ENCODE results near the gene ADARB2. TPM values are rescaled to one million over a fixed set of nuclear protein-coding genes. Genes with fewer than 3 reads are reported as not detected.
"Not testable (repeated sequence)": the region's sequence is repeated elsewhere in the genome, so short reads cannot be mapped to it uniquely, and the experiment has no call there.

ADARB2 gene
- polyA plus RNA-seq, 1 of the 3 experiments (the other 2 are of a cell fraction) = not detected

- TF ChIP-seq, protein P1, sequence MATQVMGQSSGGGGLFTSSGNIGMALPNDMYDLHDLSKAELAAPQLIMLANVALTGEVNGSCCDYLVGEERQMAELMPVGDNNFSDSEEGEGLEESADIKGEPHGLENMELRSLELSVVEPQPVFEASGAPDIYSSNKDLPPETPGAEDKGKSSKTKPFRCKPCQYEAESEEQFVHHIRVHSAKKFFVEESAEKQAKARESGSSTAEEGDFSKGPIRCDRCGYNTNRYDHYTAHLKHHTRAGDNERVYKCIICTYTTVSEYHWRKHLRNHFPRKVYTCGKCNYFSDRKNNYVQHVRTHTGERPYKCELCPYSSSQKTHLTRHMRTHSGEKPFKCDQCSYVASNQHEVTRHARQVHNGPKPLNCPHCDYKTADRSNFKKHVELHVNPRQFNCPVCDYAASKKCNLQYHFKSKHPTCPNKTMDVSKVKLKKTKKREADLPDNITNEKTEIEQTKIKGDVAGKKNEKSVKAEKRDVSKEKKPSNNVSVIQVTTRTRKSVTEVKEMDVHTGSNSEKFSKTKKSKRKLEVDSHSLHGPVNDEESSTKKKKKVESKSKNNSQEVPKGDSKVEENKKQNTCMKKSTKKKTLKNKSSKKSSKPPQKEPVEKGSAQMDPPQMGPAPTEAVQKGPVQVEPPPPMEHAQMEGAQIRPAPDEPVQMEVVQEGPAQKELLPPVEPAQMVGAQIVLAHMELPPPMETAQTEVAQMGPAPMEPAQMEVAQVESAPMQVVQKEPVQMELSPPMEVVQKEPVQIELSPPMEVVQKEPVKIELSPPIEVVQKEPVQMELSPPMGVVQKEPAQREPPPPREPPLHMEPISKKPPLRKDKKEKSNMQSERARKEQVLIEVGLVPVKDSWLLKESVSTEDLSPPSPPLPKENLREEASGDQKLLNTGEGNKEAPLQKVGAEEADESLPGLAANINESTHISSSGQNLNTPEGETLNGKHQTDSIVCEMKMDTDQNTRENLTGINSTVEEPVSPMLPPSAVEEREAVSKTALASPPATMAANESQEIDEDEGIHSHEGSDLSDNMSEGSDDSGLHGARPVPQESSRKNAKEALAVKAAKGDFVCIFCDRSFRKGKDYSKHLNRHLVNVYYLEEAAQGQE (IDR thresholded peaks at IDR 0.05; ENCODE audit: low read depth, low read length) = no peak
- TF ChIP-seq CHD2 (IDR thresholded peaks at IDR 0.05; ENCODE audit: low read length, partially characterized antibody) (no peak), TCF12 (IDR thresholded peaks at IDR 0.05) (no peak), FOXM1 (IDR thresholded peaks at IDR 0.05; ENCODE audit: low read depth) (no peak), EP300 (IDR thresholded peaks at IDR 0.05; ENCODE audit: borderline replicate concordance in 1 of 2, low read depth in 1 of 2, low read length in 1 of 2) (no peak)
These were observed 305.2 kb downstream of the ADARB2 start (continued) for GRCh38 chr10:1432161-1432560.

DNA sequence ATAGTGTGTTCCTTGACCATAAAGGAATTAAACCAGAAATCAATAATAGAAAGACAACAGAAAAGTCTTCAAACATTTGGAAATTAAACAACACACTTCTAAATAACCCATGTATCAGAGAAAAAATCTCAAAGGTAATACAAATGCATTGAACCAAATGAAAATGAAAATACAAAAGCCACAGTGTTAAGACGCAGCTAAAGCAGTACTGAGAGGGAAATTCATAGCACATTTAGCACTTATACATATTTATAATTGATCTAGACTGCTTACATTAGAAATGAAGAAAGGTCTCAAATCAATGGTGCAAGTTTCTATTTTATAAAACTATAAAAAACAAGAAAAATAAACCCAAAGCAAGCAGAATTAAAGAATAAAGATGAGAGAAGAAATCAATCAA is 306.1 kb downstream of the ADARB2 start:
- 10% methylated on average over 1 of the region's 1 CpG for WGBS (ENCODE audit: low lambda C conversion rate)
- ChIA-PET CTCF (interaction anchor here (1.7 kb wide), 1 partner anchor 103 kb away, joined by 3 read pairs; no protein-coding TSS in a partner anchor), POLR2A (no interaction called here)
- TF ChIP-seq, protein P2, sequence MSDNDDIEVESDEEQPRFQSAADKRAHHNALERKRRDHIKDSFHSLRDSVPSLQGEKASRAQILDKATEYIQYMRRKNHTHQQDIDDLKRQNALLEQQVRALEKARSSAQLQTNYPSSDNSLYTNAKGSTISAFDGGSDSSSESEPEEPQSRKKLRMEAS (IDR thresholded peaks at IDR 0.05; ENCODE audit: low read depth) = no peak
- no peak for TF ChIP-seq RCOR1 (IDR thresholded peaks at IDR 0.05; ENCODE audit: low read length)
- Histone ChIP-seq H3K4me1 (ENCODE audit: control insufficient read depth in 1 of 2, insufficient read depth in 2 of 2, low read depth in 1 of 2, low read length in 1 of 2) (peaks cover 0 to 9% of the 10 kb centered on the region in 2 experiments; a peak in 1 of 4 replicates), H3K9me2 (no peaks in the 10 kb centered on the region), H3F3A (replicated peaks; ENCODE audit: insufficient read depth) (no peaks in the 10 kb centered on the region), H3K27me3 (ENCODE audit: insufficient read depth) (no peaks in the 10 kb centered on the region), H3K79me2 (ENCODE audit: insufficient read depth) (no peaks in the 10 kb centered on the region), H3K27ac (ENCODE audit: low read depth in 2 of 2, low read length in 1 of 2) (no peak overlapping the region), H3K4me2 (no peak overlapping the region), H4K20me1 (ENCODE audit: insufficient read depth) (no peaks in the 10 kb centered on the region), H3K36me3 (replicated peaks in 1 of 2; ENCODE audit: control insufficient read depth in 1 of 2, insufficient read depth in 2 of 2, low read length in 1 of 2) (no peaks in the 10 kb centered on the region), H3K4me3 (ENCODE audit: low read depth in 2 of 2, low read length in 1 of 2) (no peak overlapping the region), H3K9ac (no peak overlapping the region), H3K9me3 (no peaks in the 10 kb centered on the region), H2AFZ (ENCODE audit: low read depth) (no peak overlapping the region)
- DNase-seq = no peak

- H2AFZ ChIP-seq (ENCODE audit: low read depth); POLR2A ChIA-PET; H3K27ac ChIP-seq (ENCODE audit: low read depth in 2 of 2, low read length in 1 of 2); H3K4me3 ChIP-seq (ENCODE audit: low read depth in 2 of 2, low read length in 1 of 2); H3F3A ChIP-seq (replicated peaks; ENCODE audit: insufficient read depth); DNase-seq; H3K9me3 ChIP-seq; H4K20me1 ChIP-seq (ENCODE audit: insufficient read depth); H3K9me2 ChIP-seq; H3K27me3 ChIP-seq (ENCODE audit: insufficient read depth); H3K79me2 ChIP-seq (ENCODE audit: insufficient read depth); H3K4me1 ChIP-seq (ENCODE audit: control insufficient read depth in 1 of 2, insufficient read depth in 2 of 2, low read depth in 1 of 2, low read length in 1 of 2); CTCF ChIA-PET; H3K36me3 ChIP-seq (replicated peaks in 1 of 2; ENCODE audit: control insufficient read depth in 1 of 2, insufficient read depth in 2 of 2, low read length in 1 of 2); H3K4me2 ChIP-seq; H3K9ac ChIP-seq: not testable (repeated sequence)
- WGBS (ENCODE audit: low lambda C conversion rate) = 12% methylated on average over 3 of the region's 3 CpGs
These were observed 309.7 kb downstream of the ADARB2 start for GRCh38 chr10:1427521-1428186.
